Psoas muscle (tissue), 8 donors: ENCODE data around the gene TCF12. TPM values are rescaled to one million over a fixed set of nuclear protein-coding genes. Genes with fewer than 3 reads are reported as not detected.

Experiments used
- ATAC-seq, 4 donors: fragments of 200-7000 bp; cut with Tn5 transposase; one replicate each; pipeline ENCODE4 v1.9.1; 2020; ENCODE audit warnings: moderate library complexity in 3 of 4, mild to moderate bottlenecking in 2 of 4
- DNase-seq, 2 donors: peaks; one replicate each; pipeline ENCODE4 v3.0.0-alpha.2; 2020
- H3K27ac ChIP-seq: fragments of 200-600 bp; one replicate; pipeline ENCODE4 v1.8.0; 2022
- H3K27me3 ChIP-seq, 3 donors: fragments of 200-600 bp in 1 of 3; one replicate each; pipeline versions ENCODE4 v1.6.1 to v1.8.0; 2013 to 2022; ENCODE audit warnings: low read length in 2 of 3, mild to moderate bottlenecking in 2 of 3, moderate library complexity in 1 of 3; ENCODE audit not compliant: insufficient read depth in 3 of 3
- H3K36me3 ChIP-seq, 2 donors: fragments of 200-600 bp in 1 of 2; one replicate each; pipeline versions ENCODE4 v1.6.1 to v1.8.0; 2013 to 2022; ENCODE audit warnings: low read depth in 1 of 2, mild to moderate bottlenecking in 1 of 2, moderate library complexity in 1 of 2; ENCODE audit not compliant: insufficient read depth in 1 of 2
- H3K4me1 ChIP-seq: fragments of 200-600 bp; one replicate; pipeline ENCODE4 v1.8.0; 2022
- H3K4me3 ChIP-seq: fragments of 200-600 bp; one replicate; pipeline ENCODE4 v1.8.0; 2022; ENCODE audit warnings: mild to moderate bottlenecking
- H3K9me3 ChIP-seq: fragments of 200-600 bp; one replicate; pipeline ENCODE4 v1.8.0; 2022
- WGBS, 3 donors: extraction: QIAGEN DNeasy Blood & Tissue Kit; methylation state at CpG; one replicate each; pipeline versions ENCODE4 v1.1.6 to v1.1.7; 2013; 5-methylcytosine and 5-hydroxymethylcytosine counted together
- intact Hi-C, 2 donors: fragments of 100-400 bp; cut with DNase I; formaldehyde crosslinking; loops; one replicate each; pipeline versions ENCODE4 v1.11.0 to v1.14.2; 2022
- polyA plus RNA-seq, 3 donors: library from polyadenylated mRNA; stranded (reverse); fragments of 200-250 nt; gene quantifications; one replicate each; pipeline ENCODE4 v1.2.3, GENCODE V29; 2013
- total RNA-seq, 4 donors: library from RNA; stranded (reverse); fragmentation: NEBNext Ultra II Directional in 2 of 4; extraction: Animal tissue kit (Norgen Biotek cat#: 25700) in 2 of 4; gene quantifications; one replicate each; pipeline versions ENCODE4 v1.2.1 to v1.2.4, GENCODE V29; 2021 to 2023
- TF ChIP-seq, protein P1 (sequence below): fragments of 200-600 bp; IDR thresholded peaks from one replicate; pipeline ENCODE4 v1.8.0; 2022; ENCODE audit warnings: antibody characterized with exemption
- donor health status: healthy with polysubstance abuse.
- donor health status: DM: no; HTN: no; CAD: no; lungs with moderate emphysema.
- donor health status: Bipolar disorder and iron deficiency.
- donor health status: healthy.
- donor health status: DM: yes; HTN: yes; CAD: no.
- donor health status: DM: no; HTN: no; CAD: no.
- donor health status: DM: no; HTN: no; CAD: no.
- donor health status: DM: yes; HTN: yes; CAD: no.

The TCF12 gene
- total and polyA plus RNA-seq, 7 donors = 10.5 to 53.1 (median 30.5) TPM

- ATAC-seq = peak in 3 of 4 donors; percentile 35 to 61 (median 44)
- no peak for DNase-seq
- H3K9me3 ChIP-seq = no peaks in the 10 kb centered on the region
- H3K27ac ChIP-seq = no peak overlapping the region
- TF ChIP-seq, protein P1, sequence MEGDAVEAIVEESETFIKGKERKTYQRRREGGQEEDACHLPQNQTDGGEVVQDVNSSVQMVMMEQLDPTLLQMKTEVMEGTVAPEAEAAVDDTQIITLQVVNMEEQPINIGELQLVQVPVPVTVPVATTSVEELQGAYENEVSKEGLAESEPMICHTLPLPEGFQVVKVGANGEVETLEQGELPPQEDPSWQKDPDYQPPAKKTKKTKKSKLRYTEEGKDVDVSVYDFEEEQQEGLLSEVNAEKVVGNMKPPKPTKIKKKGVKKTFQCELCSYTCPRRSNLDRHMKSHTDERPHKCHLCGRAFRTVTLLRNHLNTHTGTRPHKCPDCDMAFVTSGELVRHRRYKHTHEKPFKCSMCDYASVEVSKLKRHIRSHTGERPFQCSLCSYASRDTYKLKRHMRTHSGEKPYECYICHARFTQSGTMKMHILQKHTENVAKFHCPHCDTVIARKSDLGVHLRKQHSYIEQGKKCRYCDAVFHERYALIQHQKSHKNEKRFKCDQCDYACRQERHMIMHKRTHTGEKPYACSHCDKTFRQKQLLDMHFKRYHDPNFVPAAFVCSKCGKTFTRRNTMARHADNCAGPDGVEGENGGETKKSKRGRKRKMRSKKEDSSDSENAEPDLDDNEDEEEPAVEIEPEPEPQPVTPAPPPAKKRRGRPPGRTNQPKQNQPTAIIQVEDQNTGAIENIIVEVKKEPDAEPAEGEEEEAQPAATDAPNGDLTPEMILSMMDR = no peak
- intact Hi-C loops = no loop called here
- H3K4me3 ChIP-seq = no peak overlapping the region
- H3K4me1 ChIP-seq = peaks cover 8% of the 10 kb centered on the region
- H3K36me3 ChIP-seq = no peaks in the 10 kb centered on the region
- WGBS, 3 donors = 18 to 29% (median 21%) methylated on average over 3 of the region's 3 CpGs
- H3K27me3 ChIP-seq = no peaks in the 10 kb centered on the region
Observed at GRCh38 chr15:57082054-57082728, 163.7 kb downstream of the TCF12 start.

DNA sequence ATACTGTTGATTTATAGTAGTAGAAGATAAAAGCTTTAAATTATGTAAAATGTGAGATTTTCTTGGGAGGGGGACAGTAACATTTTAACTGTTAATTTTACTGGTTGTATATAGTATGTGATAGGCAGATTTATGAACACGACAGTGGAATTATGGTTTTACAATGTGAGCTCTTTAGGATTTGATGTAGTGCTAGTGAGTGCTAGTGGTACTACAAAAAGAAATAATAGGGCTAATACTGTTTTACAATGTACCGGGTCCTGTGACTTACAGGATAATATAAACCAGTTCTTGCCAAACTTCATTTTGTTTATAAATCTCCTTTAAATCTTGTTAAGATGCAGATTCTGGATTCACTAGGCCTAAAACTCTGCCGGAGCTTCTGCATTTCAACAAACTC, 165.7 kb downstream of the TCF12 start:
- Histone ChIP-seq H3K4me3 (no peak overlapping the region), H3K9me3 (no peaks in the 10 kb centered on the region), H3K36me3 (no peaks in the 10 kb centered on the region), H3K27me3 (no peaks in the 10 kb centered on the region), H3K27ac (no peak overlapping the region), H3K4me1 (peaks cover 8% of the 10 kb centered on the region)
- ATAC-seq (no peak), DNase-seq (no peak)
- 59 to 61% (median 61%) methylated on average over 3 of the region's 3 CpGs for WGBS, 3 donors
- TF ChIP-seq, protein P1 = no peak
- intact Hi-C loops = no loop called here

GRCh38 chr15:57085267-57085666, 166.8 kb downstream of the TCF12 start:
- peak in 1 of 4 donors; percentile 59 for ATAC-seq
- no peaks in the 10 kb centered on the region for H3K27me3 ChIP-seq
- intact Hi-C loops = no loop called here

DNA sequence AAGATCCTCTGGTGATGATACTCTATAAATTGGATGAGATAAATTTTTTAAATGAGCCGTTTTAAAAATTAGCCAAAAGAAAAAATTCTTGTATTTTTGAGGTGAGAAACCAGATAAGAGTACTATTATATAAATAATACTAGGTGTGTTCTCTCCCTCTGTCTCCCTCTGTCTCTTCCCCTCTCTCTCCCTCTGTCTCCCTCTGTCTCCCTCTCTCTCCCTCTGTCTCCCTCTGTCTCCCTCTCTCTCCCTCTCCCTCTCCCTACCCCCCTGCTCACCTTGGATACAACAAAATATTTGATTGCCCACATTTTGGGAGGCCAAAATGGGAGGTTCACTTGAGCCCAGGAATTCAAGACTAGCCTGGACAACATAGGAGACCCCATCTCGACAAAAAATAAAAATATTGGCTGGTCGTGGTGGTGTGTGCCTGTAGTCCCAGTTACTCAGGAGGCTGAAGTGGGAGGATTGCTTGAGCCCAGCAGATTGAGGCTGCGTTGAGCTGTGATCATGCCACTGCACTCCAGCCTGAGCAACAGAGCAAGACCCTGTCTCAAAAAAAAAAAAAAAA, 168.5 kb downstream of the TCF12 start:
- no peaks in the 10 kb centered on the region for H3K9me3 ChIP-seq
- ATAC-seq = no peak
- no peaks in the 10 kb centered on the region for H3K36me3 ChIP-seq
- no peaks in the 10 kb centered on the region for H3K27me3 ChIP-seq
- no peak overlapping the region for H3K27ac ChIP-seq
- H3K4me3 ChIP-seq = no peak overlapping the region
- 96 to 99% (median 97%) methylated on average over 4 of the region's 4 CpGs for WGBS, 3 donors
- intact Hi-C loops = no loop called here
- TF ChIP-seq, protein P1 = no peak
- H3K4me1 ChIP-seq = peaks cover 8% of the 10 kb centered on the region
- no peak for DNase-seq

More at GRCh38 chr15:57085267-57085666, 166.8 kb downstream of the TCF12 start:
- Histone ChIP-seq H3K36me3 (no peaks in the 10 kb centered on the region), H3K4me1 (peaks cover 10% of the 10 kb centered on the region), H3K9me3 (no peaks in the 10 kb centered on the region), H3K4me3 (no peak overlapping the region), H3K27ac (no peak overlapping the region)
- no peak for DNase-seq
- TF ChIP-seq, protein P1 = no peak
- 55 to 84% (median 78%) methylated on average over 4 of the region's 4 CpGs for WGBS, 3 donors
